GM12878 (cell line): Measurements from ENCODE around the gene SLC13A2. TPM values are rescaled to one million over a fixed set of nuclear protein-coding genes. Genes with fewer than 3 reads are reported as not detected.

ENCODE experiments used
- ATAC-seq: fragments of 200-7000 bp; cut with Tn5 transposase; 3 replicates; pipeline ENCODE4 v1.9.1; 2020; ENCODE audit warnings: mild to moderate bottlenecking, moderate library complexity
- BruUV-seq: library from RNA; stranded (reverse); fragments of 400-500 nt; replicated peaks from 2 replicates; lab custom pipeline; 2021; lab: Mats Ljungman, UMichigan
- CTCF ChIA-PET: fragments of 300-600 bp; sonication (Branson Sonifier 250); formaldehyde crosslinking; extraction: SDS; loops from one replicate; lab custom pipeline; 2021; ENCODE audit warnings: inconsistent platforms; lab: Yijun Ruan, JAX
- POLR2A ChIA-PET: fragments of 350-600 bp; formaldehyde crosslinking; extraction: SDS; loops from one replicate; lab custom pipeline; 2021; ENCODE audit warnings: inconsistent platforms; lab: Charles Lee
- RAD21 ChIA-PET: fragments of 300-600 bp; sonication (Branson Sonifier 250); formaldehyde crosslinking; loops from one replicate; lab custom pipeline; 2023; ENCODE audit warnings: antibody characterized with exemption; ENCODE audit not compliant: unreplicated experiment; lab: Charles Lee
- SMC1A ChIA-PET: fragments of 300-600 bp; sonication (Branson Sonifier 250); formaldehyde crosslinking; loops from one replicate; lab custom pipeline; 2023; ENCODE audit not compliant: unreplicated experiment, uncharacterized antibody; lab: Charles Lee
- DNase-seq: peaks from one replicate; pipeline ENCODE4 v3.0.0-alpha.2; 2011; ENCODE audit warnings: low read depth, low spot score
- FAIRE-seq: peaks from 3 replicates; lab custom pipeline; 2011; peaks lifted over from hg19 to GRCh38; lab: Jason Lieb, UNC
- H2AFZ ChIP-seq: 2 replicates; pipeline ENCODE4 v1.6.0; 2011; ENCODE audit warnings: low read depth, low read length, control low read depth; ENCODE audit not compliant: control insufficient read depth
- H3K27ac ChIP-seq: 2 replicates; pipeline ENCODE4 v1.5.1; 2011; ENCODE audit warnings: control low read depth; ENCODE audit not compliant: control insufficient read depth, insufficient read depth
- H3K27me3 ChIP-seq, 2 experiments: replicated peaks in 1 of 2; 2 replicates each; pipeline versions ENCODE4 v1.6.0 to v1.6.1; 2011; ENCODE audit warnings: low read length in 1 of 2; ENCODE audit not compliant: control insufficient read depth in 2 of 2, insufficient read depth in 2 of 2
- H3K36me3 ChIP-seq, 2 experiments: 2 replicates each; pipeline ENCODE4 v1.5.1; 2011; ENCODE audit warnings: low read length in 1 of 2; ENCODE audit not compliant: control insufficient read depth in 2 of 2, insufficient read depth in 2 of 2
- H3K4me1 ChIP-seq: 2 replicates; pipeline ENCODE4 v1.6.1; 2011; ENCODE audit warnings: mild to moderate bottlenecking, low read length, moderate library complexity, mixed read lengths; ENCODE audit not compliant: control insufficient read depth, insufficient read depth
- H3K4me2 ChIP-seq: 2 replicates; pipeline ENCODE4 v1.6.0; 2011; ENCODE audit warnings: control low read depth; ENCODE audit not compliant: control insufficient read depth, insufficient read depth
- H3K4me3 ChIP-seq: fragments of 200-600 bp; sonication (generic); 2 replicates; pipeline ENCODE4 v1.5.1; 2016
- H3K79me2 ChIP-seq: 2 replicates; pipeline ENCODE4 v1.6.0; 2011; ENCODE audit warnings: low read length; ENCODE audit not compliant: control insufficient read depth, insufficient read depth
- H3K9ac ChIP-seq: 2 replicates; pipeline ENCODE4 v1.8.0; 2011; ENCODE audit warnings: low read length, control low read depth, mixed read lengths; ENCODE audit not compliant: control insufficient read depth, insufficient read depth
- H3K9me3 ChIP-seq: replicated peaks from 3 replicates; pipeline ENCODE4 v1.5.1; 2011; ENCODE audit warnings: mild to moderate bottlenecking, low read length; ENCODE audit not compliant: control insufficient read depth, insufficient read depth
- H4K20me1 ChIP-seq: 2 replicates; pipeline ENCODE4 v1.6.0; 2011; ENCODE audit not compliant: control insufficient read depth, insufficient read depth
- BCL11A ChIP-seq: IDR thresholded peaks from 2 replicates; pipeline ENCODE4 v1.6.1; 2011; ENCODE audit warnings: low read depth, low read length
- CEBPB ChIP-seq, 2 experiments: fragments of 150-350 bp in 1 of 2; IDR thresholded peaks; 2 replicates each; pipeline ENCODE4 v1.6.1; 2012 to 2014; ENCODE audit warnings: low read depth in 2 of 2, low read length in 2 of 2, borderline replicate concordance in 1 of 2, inconsistent platforms in 1 of 2
- FOXM1 ChIP-seq: IDR thresholded peaks from 2 replicates; pipeline ENCODE4 v1.6.1; 2012; ENCODE audit warnings: low read depth, mild to moderate bottlenecking, inconsistent platforms, low read length, moderate library complexity
- IRF5 ChIP-seq: fragments of 450-650 bp; IDR thresholded peaks from 2 replicates; pipeline ENCODE4 v1.6.1; 2017; ENCODE audit warnings: borderline replicate concordance
- MTA3 ChIP-seq: IDR thresholded peaks from 2 replicates; pipeline ENCODE4 v1.6.1; 2012; ENCODE audit warnings: low read length, inconsistent platforms, borderline replicate concordance
- MXI1 ChIP-seq: fragments of 150-350 bp; IDR thresholded peaks from 2 replicates; pipeline ENCODE4 v1.6.1; 2011; ENCODE audit warnings: low read depth, mild to moderate bottlenecking, inconsistent platforms, low read length, improper control_type of control experiment
- NFIC ChIP-seq: IDR thresholded peaks from 2 replicates; pipeline ENCODE4 v1.6.1; 2012; ENCODE audit warnings: low read depth, mild to moderate bottlenecking, inconsistent platforms, low read length, moderate library complexity
- RELB ChIP-seq: fragments of 450-650 bp; IDR thresholded peaks from 2 replicates; pipeline ENCODE4 v1.6.1; 2017; ENCODE audit warnings: low read depth, mild to moderate bottlenecking, moderate library complexity
- REST ChIP-seq: IDR thresholded peaks from 2 replicates; pipeline ENCODE4 v1.6.1; 2012; ENCODE audit warnings: mild to moderate bottlenecking, low read depth, low read length
- SIX5 ChIP-seq: IDR thresholded peaks from 2 replicates; pipeline ENCODE4 v1.6.1; 2011; ENCODE audit warnings: mild to moderate bottlenecking, low read depth, low read length, moderate library complexity; ENCODE audit not compliant: severe bottlenecking
- SMARCA5 ChIP-seq: fragments of 450-650 bp; IDR thresholded peaks from 2 replicates; pipeline ENCODE4 v1.6.1; 2017; ENCODE audit warnings: mild to moderate bottlenecking
- SPI1 ChIP-seq: IDR thresholded peaks from 2 replicates; pipeline ENCODE4 v1.6.1; 2011; ENCODE audit warnings: low read depth, mild to moderate bottlenecking, low read length, moderate library complexity, borderline replicate concordance; ENCODE audit not compliant: insufficient read depth
- ZBED1 ChIP-seq: IDR thresholded peaks from 2 replicates; pipeline ENCODE4 v1.6.1; 2016; ENCODE audit warnings: borderline replicate concordance
- ZNF24 ChIP-seq: fragments of 450-650 bp; IDR thresholded peaks from 2 replicates; pipeline ENCODE4 v1.6.1; 2017; ENCODE audit warnings: antibody characterized with exemption, mild to moderate bottlenecking
- WGBS: methylation state at CpG from one replicate; pipeline ENCODE4 v1.1.6; 2016; ENCODE audit warnings: low lambda C conversion rate; ENCODE audit not compliant: insufficient replicate concordance, insufficient coverage; ENCODE audit errors: missing lambda C conversion rate; 5-methylcytosine and 5-hydroxymethylcytosine counted together
- in situ Hi-C: fragments of 300-500 bp; cut with MboI; formaldehyde crosslinking; loops from 9 replicates; pipeline ENCODE4 v1.14.3; 2018; ENCODE audit warnings: mixed read lengths
- intact Hi-C: fragments of 100-400 bp; cut with micrococcal nuclease; formaldehyde crosslinking; loops from one replicate; pipeline ENCODE4 v1.14.2; 2022; ENCODE audit not compliant: unreplicated experiment
- polyA plus RNA-seq, 11 experiments: library from polyadenylated mRNA; depleted of rRNA in 4 of 11; unstranded in 6 of 11; stranded (reverse) in 5 of 11; fragments of >200 nt; fragmentation: Nextera tagmentation in 4 of 11; fragmentation: Illumina TruSeq in 1 of 11; extraction: Ambion mirVana in 4 of 11; extraction: Trizol in 1 of 11; gene quantifications; 1 replicate in 1 of 11; 2 replicates in 10 of 11; pipeline versions ENCODE4 v1.2.1 to v1.2.3, GENCODE V29; 2011 to 2016; ENCODE audit warnings: inconsistent platforms in 2 of 11, missing spikeins in 2 of 11, low read depth in 1 of 11
- total RNA-seq, 4 experiments: library from RNA; depleted of rRNA in 3 of 4; stranded (reverse); fragments of >200 nt in 3 of 4; fragmentation: Illumina TruSeq in 1 of 4; extraction: Trizol in 1 of 4; gene quantifications; 2 replicates each; pipeline versions ENCODE4 v1.2.1 to v1.2.3, GENCODE V29; 2013 to 2021

Gene SLC13A2
- total and polyA plus RNA-seq, 10 of the 15 experiments (the other 5 are each of a cell fraction or from before 2014, with no cell fraction given) = 0.03 to 0.13 (median 0.05) TPM; not detected in 6

GRCh38 chr17:28482551-28483199, 9.2 kb downstream of the SLC13A2 start (continued):
- TF ChIP-seq NFIC (no peak), CEBPB (IDR thresholded peaks at IDR 0.05; ENCODE audit: borderline replicate concordance in 1 of 2, low read depth in 2 of 2, low read length in 2 of 2) (no peak), SMARCA5 (no peak), BCL11A (no peak)

GRCh38 chr17:28484296-28484695, 10.9 kb downstream of the SLC13A2 start:
- Histone ChIP-seq H4K20me1 (no peaks in the 10 kb centered on the region), H3K27me3 (no peaks in the 10 kb centered on the region), H3K4me3 (peak overlapping the region; percentile 33; the same call in 1 of the 2 replicates), H2AFZ (peak overlapping the region; percentile 52), H3K4me2 (peak overlapping the region; percentile 51), H3K36me3 (no peaks in the 10 kb centered on the region), H3K79me2 (no peaks in the 10 kb centered on the region), H3K9me3 (no peaks in the 10 kb centered on the region), H3K9ac (no peak overlapping the region; the same call in 1 of the 2 replicates), H3K4me1 (peaks cover 25% of the 10 kb centered on the region), H3K27ac (peak overlapping the region; percentile 89)
- intact Hi-C loops = loop anchor here (5.0 kb wide), 1 partner anchor 102 kb away; no protein-coding TSS in a partner anchor
- ATAC-seq (peak; percentile 98), DNase-seq (peak; percentile 79), FAIRE-seq (peak; percentile 96)
- BruUV-seq = no TSS peak
- WGBS = 0% methylated on average over 2 of the region's 2 CpGs
- CTCF ChIA-PET = interaction anchor here (0.7 to 2.1 kb wide), 7 partner anchors 11 to 87 kb away, joined by 3 to 7 read pairs (median 5); partner anchors contain the start of gene PIGS
- POLR2A ChIA-PET = interaction anchor here (0.6 to 1.4 kb wide), 4 partner anchors 17 to 242 kb away, joined by 3 to 8 read pairs (median 4); partner anchors contain the start of gene PIGS
- SMC1A ChIA-PET = interaction anchor here (0.9 to 3.4 kb wide), 9 partner anchors 9 to 65 kb away, joined by 3 to 15 read pairs (median 4); partner anchors contain the start of gene FOXN1
- in situ Hi-C loops = no loop called here
- RAD21 ChIA-PET = interaction anchor here (0.6 to 1.5 kb wide), 3 partner anchors 15 to 723 kb away, joined by 3 to 5 read pairs (median 3); no protein-coding TSS in a partner anchor
- 0 out of 2 replicates have a peak, but pooled peaks have one; percentile 22 for TF ChIP-seq RELB
- TF ChIP-seq FOXM1 = 0 out of 2 replicates have a peak, but pooled peaks have one; percentile 57
- no peak for TF ChIP-seq IRF5
- TF ChIP-seq MTA3 = peak; percentile 70; the same call in 1 of the 2 replicates
- no peak for TF ChIP-seq ZBED1
- peak; percentile 76 for TF ChIP-seq SPI1
- TF ChIP-seq MXI1 = no peak
- TF ChIP-seq ZNF24 = no peak
- TF ChIP-seq REST = 0 out of 2 replicates have a peak, but pooled peaks have one; percentile 23
- no peak for TF ChIP-seq SIX5
